Fibroblast of skin of right quadriceps (primary cell): ENCODE results near the gene ITSN1.
"Not testable (repeated sequence)": the region's sequence is repeated elsewhere in the genome, so short reads cannot be mapped to it uniquely, and the experiment has no call there.

ENCODE experiments used
- DNase-seq: peaks from one replicate; pipeline ENCODE4 v3.0.0-alpha.2; 2013

Gene ITSN1

DNA sequence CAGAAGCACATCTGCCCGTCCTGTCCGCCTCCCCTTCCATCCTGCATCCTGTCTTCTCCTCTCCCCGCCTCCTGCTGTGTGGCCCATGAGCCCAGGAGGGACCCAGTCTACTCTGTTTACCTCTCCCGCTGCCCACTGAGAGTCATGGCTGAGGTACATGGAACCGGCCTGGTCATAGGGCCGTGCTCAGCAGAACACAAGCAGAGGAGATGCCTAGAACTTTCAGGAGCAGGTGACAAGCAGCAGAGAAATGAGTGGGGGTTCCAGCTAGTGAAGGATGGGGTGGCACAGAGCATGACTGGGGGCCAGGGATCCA is 202.5 kb downstream of the ITSN1 start:
- DNase-seq = no peak

GRCh38 chr21:33846141-33846540 is 203.8 kb downstream of the ITSN1 start:
- DNase-seq = no peak

DNA sequence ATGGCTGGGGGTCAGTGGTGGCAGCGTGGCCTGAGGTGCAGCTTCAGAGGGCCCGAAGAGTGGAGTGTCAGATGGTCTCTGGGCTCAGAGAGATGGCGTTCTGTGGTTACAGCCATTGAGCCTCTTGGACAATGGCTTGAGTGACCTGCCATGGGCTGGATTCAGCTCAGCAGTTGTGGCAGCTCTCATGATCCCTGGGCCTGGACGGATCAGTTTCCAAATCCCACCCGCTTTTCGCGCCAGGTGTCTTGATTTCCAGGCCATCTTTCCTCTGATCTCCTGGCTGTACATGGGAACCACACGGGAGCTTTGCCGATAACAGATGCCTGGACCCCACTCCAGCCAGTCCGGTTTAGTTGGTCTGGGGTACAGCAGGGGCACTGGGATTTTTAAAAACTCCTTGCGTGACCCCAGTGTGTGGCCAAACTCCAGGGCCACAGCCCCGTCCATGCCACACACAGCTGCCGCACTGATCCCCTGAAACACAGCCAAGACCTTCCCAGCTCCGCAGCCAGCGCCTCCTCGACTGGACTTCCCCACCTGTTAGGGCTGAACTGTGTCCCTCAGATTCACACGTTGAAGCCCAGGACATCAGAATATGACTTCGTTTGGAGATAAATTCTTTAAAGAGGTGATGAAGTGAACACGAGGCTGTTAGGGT is 205.4 kb downstream of the ITSN1 start:
- no peak for DNase-seq

- no peak for DNase-seq
Measured at GRCh38 chr21:33848249-33848953, 206.1 kb downstream of the ITSN1 start.

- peak; percentile 29 for DNase-seq
Measured at GRCh38 chr21:33849834-33850233, 207.5 kb downstream of the ITSN1 start.

DNA sequence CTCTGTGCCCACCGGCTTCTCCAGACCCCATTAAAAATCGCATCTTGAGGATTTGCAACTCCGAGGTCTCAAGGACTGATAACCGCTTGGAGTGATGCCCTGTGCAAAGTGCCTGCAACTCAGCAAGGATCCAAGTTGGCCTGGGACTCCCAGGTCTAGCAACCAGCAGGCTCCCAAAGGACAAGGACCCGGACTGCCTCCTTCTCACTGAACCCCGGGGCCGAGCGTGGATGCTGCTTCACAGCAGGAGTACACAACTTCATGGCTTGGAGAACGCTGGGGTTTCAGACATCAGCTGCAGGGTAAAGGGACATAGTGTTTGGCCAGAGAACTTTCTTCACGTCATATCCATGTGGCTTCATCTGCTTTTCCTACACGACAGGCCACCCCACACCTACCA is 208.1 kb downstream of the ITSN1 start:
- no peak for DNase-seq

- no peak for DNase-seq
Measured at GRCh38 chr21:33850985-33851384, 208.7 kb downstream of the ITSN1 start.

- DNase-seq = no peak
Measured at GRCh38 chr21:33852485-33852884, 210.2 kb downstream of the ITSN1 start.

DNA sequence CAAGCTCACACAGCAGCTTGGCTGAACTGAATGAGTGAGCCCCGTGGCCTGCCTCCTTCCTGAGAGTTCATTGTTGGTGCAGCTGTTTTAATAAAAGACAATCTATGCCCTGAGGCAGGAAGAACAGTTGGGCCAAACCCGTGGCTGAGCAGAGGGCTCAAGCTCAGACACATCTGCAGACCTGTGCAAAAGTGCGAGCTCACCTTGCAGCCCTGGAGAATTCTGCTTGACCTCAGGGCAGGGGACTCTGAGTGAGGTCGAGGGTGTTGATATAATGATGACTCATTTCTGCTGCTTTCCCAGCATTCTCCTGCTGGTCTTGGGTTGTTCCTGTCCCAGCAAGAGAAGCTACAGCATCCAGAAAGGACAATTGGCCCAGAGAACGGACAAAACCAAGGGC is 212.3 kb downstream of the ITSN1 start:
- DNase-seq = no peak

DNA sequence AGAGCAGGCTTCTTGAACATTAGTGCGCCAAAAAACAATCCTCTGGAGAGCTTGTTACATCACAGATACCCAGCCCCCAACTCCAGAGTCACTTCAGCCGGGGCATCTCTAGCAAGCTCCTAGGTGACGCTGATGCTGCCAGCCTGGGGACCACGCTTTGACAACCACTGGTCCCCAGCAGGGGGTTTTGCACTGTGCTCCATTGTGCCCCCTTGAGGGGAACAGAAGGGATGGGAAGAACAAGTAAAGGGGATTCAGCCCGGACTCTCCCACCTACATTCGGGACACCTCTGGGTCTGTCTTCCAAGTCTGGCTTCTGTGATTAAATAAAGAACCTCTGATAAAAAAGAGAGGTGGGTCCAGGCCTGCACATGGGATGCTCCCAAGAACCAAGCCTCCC is 212.9 kb downstream of the ITSN1 start:
- DNase-seq = no peak

DNA sequence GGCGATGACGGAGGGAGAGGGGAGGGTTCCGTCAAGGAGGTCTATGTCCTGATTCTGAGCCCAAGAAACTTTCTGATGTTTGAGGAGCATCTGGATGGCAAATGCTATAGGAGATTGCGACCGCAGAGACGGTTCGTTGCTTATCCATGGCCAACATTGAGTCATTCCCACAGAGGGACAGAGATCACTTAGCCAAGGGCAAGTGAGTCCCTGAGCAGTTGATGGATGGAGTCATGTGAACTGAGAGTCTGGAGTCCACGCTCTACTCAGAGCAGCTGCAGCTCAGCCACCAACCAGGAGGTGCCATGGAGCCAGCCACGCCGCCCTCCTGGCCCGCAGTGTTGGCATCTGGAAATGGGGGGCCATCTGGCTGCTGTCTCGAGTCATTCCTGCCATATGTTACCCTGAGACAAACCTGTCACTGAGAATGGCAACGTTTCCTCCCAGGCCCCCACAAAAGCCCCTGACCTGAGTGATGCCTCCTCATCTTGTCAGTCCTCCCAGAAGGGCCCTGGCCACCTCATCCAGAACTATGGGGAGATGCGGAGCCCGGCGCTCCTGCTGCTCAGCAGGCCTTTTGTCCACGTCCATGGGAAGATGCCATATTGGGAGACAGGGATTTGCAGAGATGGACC is 214.7 kb downstream of the ITSN1 start:
- DNase-seq = no peak

- no peak for DNase-seq
Measured at GRCh38 chr21:33857846-33858666, 215.8 kb downstream of the ITSN1 start.

DNA sequence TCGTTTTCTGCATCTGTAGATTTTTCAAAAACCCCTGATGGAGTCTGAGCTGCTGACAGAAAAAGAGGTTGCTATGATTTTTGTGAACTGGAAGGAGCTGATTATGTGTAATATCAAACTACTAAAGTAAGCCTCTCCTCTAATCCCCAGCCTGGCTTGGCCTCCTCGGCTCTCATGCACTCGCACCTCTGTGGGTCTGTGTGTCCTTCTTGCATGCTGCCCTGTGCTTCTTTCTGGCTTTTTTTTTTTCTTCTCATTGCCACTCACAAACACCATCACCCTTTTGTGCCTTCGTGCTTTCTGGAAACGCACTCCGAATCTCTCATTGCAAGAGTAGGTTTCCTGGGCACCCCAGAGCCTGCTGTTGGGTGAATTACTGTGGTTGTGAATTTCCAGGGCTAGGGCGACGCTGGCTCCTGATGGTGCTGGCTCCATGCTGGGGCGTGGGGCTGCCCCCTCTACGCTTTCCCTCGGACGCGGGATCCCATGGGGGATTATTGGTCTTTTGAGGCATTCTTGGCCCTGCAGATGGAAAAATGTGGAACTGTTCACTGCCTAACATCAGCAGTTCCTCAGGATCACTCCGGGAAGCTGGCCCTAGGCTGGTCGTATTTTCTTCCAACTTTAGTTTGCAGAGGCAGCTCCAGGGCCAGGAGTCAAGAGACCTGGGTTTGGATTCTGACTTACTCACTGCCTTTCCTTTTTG is 216.5 kb downstream of the ITSN1 start:
- DNase-seq = no peak

DNA sequence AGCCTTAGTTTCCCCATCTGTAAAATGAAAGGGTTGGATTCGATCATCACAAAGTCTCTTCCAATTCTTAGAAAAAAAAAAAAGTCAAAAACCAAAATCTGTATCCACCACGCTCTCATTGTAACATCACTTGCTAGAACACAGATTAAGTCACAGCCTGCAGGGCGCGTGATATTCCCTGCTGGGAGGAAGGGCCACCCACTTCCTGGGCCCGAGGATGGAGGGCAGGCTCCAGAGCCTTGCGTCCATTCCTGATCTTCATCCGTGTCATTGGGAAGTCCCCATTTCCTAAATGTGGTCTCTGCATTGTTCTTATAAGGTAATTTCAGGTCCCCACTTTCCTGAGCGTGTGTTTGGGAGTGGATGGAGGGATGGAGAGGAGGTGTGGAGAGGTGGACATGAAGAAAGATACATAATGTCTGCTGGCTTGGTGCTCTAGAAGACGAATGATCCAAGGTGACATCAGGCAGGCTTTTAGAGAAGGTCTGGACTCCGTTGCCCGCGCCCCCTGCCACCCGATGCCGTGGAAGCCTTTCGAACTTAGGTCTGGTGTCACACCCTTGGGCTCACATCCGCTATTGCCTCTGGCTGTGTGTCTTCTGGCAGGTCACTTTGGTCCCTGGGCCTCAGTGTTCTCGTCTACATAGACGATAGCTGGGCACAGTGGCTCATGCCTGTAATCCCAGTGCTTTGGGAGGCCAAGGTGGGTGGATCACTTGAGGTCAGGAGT is 217.2 kb downstream of the ITSN1 start:
- no peak for DNase-seq

DNA sequence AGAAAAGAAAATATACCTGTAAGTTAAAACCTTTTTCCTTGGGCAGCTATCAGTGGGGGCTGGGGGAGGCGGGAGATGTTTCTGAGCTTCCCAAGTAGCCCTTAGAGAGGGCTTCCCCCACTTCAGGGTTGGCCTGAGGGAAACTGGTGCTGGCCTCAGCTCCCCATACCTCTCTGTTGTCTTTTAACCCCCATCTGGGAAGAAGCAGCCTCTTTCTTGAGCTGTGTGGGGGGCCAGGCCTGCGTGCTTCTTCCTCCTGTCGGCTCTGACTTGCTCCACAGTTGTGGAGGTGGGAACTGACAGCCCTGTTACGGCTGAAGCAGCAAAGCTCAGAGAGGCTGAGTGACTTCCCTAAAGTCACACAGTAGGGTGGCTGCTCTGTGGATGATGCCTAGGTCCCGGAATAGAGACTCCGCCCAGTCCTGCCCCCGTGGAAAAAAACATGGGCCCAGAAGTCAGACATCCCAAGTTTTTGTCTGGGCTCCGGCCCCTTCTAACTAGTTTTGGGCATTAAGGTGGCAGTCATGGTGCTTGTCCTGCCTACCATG is 218.1 kb downstream of the ITSN1 start:
- DNase-seq = no peak

DNA sequence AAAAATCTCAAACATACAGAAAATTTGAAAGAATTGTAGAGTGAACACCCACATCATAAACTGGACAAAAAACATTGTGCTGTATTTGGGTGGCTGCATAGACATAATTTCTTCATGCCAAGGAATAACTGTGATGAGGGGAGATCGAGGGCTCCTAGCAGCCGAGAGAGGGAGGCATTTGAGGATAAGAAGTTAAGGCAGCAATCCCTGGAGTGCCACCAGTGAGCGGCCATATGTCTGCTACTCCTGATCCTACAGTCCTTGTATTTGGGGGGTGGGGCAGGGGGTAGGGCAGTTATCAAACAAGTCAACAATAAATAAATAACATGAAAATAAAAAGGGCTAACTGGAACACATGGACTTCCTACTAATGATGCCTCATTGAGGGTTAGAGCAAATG is 218.8 kb downstream of the ITSN1 start:
- no peak for DNase-seq

DNA sequence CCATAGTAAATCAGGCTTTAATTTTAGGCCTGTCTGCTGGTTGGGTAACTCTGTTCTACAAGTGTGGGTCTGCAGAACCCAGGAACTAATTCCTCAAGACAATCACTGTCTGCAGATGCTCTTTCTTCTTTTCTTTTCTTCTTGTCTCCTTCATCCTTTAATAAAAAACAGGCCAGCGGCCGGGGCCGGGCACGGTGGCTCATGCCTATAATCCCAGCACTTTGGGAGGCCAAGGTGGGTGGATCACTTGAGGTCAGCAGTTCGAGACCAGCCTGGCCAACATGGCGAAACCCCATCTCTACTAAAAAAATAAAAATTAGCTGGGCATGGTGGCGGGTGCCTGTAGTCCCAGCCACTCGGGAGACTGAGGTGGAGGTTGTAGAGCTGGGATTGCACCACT is 220.9 kb downstream of the ITSN1 start:
- not testable (repeated sequence) for DNase-seq

GRCh38 chr21:33864150-33864549 is 221.8 kb downstream of the ITSN1 start:
- DNase-seq = no peak

DNA sequence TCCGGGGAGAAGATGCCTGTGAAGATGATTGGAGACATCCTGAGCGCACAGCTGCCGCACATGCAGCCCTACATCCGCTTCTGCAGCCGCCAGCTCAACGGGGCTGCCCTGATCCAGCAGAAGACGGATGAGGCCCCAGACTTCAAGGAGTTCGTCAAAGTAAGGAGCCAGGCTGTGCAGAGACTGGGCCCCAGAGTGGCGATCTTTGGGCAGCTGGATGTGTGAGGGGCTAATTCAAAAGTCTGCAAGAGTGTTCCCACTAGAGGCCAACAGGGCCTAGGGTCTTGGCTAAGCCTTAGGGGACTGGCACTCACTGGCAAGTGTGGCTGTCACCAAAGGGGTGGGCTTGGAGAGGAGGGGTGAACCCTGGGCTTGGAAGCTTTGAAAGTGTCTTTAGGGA is 222.9 kb downstream of the ITSN1 start:
- DNase-seq = no peak

GRCh38 chr21:33865996-33866575 is 223.8 kb downstream of the ITSN1 start:
- DNase-seq = no peak

DNA sequence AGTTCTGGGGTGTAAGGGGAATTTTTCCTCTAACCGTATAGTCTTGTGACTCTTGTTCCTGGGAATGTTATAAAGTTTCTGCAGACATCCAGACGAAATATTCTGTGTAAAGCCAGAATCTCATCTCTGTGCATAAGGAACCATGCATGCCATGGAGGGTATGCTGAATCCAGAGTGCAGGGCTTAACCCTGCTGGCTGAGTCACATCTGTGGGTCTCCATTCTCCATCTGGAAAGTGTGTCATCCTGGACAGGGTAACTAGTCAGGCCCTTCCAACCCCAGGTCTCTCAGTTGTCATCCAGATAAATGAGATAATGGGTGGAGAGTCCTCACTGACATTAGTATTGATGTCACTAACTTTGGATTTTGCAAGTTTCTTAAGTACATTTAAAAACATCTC is 224.5 kb downstream of the ITSN1 start:
- DNase-seq = peak; percentile 47

GRCh38 chr21:33867868-33868267 is 225.6 kb downstream of the ITSN1 start:
- DNase-seq = not testable (repeated sequence)
